Measurements from ENCODE around the gene GYPC.

DNA sequence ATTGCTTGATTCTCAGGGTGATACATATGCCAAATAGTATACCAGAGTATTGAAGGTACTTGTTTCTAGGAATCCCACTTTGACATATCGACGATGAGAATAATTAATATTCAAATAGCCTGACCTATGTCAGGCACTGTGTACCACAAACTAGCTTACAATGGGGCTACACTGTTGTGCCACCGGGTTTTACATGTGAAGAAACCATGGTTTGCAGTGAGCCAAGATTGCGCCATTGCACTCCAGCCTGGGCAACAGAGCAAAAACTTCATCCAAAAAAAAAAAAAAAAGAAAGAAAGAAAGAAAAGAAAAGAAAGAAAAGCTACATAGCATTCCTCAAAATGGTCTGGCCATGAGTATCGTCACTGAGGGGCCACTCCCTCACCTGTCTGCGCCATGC, 25.5 kb downstream of the GYPC start:
- no peak for TF ChIP-seq POLR2A (IDR thresholded peaks at IDR 0.05)
- TF ChIP-seq, protein P1, sequence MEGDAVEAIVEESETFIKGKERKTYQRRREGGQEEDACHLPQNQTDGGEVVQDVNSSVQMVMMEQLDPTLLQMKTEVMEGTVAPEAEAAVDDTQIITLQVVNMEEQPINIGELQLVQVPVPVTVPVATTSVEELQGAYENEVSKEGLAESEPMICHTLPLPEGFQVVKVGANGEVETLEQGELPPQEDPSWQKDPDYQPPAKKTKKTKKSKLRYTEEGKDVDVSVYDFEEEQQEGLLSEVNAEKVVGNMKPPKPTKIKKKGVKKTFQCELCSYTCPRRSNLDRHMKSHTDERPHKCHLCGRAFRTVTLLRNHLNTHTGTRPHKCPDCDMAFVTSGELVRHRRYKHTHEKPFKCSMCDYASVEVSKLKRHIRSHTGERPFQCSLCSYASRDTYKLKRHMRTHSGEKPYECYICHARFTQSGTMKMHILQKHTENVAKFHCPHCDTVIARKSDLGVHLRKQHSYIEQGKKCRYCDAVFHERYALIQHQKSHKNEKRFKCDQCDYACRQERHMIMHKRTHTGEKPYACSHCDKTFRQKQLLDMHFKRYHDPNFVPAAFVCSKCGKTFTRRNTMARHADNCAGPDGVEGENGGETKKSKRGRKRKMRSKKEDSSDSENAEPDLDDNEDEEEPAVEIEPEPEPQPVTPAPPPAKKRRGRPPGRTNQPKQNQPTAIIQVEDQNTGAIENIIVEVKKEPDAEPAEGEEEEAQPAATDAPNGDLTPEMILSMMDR (IDR thresholded peaks at IDR 0.05) = no peak
